HG02852 (cell line): ENCODE data around the gene WRAP73.

Experiments used
- ATAC-seq: cut with Tn5 transposase; IDR thresholded peaks from one replicate; pipeline ENCODE4 v1.9.1; 2021; ENCODE audit warnings: mild to moderate bottlenecking, moderate library complexity; ENCODE audit not compliant: unreplicated experiment

The WRAP73 gene

DNA sequence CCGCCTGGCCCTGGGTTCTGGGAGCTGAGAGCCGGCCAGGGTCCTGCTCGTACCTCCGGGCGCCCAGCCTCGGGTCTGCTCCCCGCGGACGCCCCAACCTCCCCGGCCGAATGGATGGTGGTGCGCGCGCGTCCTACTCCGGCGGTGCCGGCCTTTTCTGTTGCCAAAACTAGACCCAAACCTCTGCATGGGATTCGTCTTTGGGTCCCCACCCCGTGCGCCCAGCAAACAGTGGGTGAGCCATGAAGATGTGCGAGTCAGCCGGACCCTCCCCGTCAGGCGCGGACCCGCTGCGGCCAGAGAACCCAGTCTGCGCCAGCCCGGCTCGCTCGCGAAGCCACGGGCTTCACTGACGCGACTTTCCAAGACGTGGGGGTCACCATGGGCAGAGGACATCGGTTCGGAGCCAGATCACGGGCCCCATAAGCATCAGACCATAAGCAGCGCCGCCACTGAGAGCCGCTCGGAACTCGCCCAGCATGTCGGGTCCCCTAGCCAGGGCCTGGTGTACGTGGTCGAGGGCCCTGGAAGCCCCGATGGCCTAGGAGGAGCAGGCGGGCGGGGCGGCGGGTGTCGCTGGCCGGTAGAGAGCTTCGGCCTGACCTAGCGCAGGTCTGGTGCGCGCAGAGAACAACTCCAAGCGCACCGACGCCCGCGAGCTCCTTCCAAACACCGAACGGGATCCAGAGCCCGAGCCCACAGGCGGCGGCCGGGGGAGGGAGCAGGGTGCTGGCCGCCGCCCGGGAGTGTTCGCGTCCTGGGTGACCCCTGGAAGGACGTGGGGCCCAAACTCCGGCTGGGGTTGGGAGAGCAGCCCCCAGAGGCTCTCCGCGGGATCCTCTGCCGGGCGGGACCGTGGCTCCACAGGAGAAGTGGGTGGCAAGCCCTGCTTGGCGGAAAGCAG lies 1.4 kb upstream of the WRAP73 start:
- no peak for ATAC-seq

DNA sequence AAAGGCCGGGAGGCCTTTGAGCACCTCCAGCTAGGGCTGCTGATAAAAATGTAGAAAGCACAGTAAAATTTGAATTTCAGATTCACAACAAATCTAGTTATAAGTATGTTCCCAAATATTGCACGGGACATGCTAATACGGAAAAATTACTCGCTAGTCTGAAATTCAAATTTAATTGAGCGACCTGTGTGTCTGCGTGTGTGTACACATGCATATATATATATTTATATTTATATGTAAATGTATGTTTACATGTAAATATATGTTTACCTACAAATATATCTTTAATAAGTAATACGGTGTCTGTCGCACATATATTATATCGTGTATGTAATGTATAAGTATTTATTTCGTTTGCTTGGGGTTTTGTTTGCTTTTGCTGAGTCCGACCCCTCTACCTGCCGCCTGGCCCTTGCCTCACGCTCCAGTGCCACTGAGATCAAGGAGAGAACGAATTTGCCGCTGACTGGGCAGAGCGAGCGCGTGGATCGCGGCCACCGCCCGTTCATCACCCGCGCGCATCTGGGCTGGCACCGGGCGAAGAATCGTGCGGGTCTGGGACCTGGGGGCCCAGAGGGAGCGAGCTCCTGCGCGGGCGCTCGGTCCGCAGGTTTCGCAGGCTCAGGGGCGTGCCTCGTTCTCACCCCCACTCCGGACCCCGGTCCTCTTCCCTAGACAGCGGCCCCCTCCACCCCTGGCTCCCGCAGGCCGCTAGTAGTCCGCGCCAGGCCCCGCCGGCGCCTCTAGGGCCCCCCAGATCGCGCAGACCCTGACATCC lies 534 bp upstream of the WRAP73 start:
- no peak for ATAC-seq

GRCh38 chr1:3646596-3646995 lies 3.3 kb downstream of the WRAP73 start:
- ATAC-seq, result no peak

GRCh38 chr1:3645666-3646355 lies 4.1 kb downstream of the WRAP73 start:
- no peak for ATAC-seq

DNA sequence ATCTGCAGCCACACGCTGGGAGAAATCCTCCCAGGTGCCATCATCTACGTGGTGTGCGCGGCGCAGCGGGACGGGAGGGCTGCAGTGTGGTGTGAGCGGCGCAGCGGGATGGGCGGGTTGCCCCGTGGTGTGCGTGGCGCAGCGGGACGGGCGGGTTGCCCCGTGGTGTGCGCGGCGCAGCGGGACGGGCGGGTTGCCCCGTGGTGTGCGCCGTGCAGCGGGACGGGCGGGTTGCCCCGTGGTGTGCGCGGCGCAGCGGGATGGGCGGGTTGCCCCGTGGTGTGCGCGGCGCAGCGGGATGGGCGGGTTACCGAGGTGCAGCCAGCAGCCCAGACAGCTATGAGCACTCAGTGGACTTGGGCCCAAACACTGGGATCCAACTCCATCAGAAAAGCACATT lies 4.7 kb downstream of the WRAP73 start:
- ATAC-seq, result no peak

DNA sequence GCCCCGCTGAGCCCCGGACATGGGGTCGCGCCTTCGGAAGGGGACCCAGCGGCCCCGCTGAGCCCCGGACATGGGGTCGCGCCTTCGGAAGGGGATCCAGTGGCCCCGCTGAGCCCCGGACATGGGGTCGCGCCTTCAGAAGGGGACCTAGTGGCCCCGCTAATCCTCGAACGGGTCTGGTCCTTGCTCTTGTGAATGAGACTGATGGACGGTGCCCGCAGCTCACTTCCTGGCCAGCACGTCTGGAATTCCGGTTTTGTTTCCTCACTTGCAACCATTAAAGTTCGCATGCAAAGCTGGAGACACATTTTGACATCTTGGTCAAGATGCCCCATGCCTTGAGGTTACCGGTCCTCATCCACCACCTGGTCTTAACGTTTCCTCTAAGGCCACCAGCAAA lies 5.6 kb downstream of the WRAP73 start:
- no peak for ATAC-seq

- ATAC-seq, result no peak
Measured at GRCh38 chr1:3642919-3643675, 6.8 kb downstream of the WRAP73 start.

GRCh38 chr1:3641816-3642215 lies 8.1 kb downstream of the WRAP73 start:
- ATAC-seq, result no peak

GRCh38 chr1:3641046-3641760 lies 8.7 kb downstream of the WRAP73 start:
- no peak for ATAC-seq

DNA sequence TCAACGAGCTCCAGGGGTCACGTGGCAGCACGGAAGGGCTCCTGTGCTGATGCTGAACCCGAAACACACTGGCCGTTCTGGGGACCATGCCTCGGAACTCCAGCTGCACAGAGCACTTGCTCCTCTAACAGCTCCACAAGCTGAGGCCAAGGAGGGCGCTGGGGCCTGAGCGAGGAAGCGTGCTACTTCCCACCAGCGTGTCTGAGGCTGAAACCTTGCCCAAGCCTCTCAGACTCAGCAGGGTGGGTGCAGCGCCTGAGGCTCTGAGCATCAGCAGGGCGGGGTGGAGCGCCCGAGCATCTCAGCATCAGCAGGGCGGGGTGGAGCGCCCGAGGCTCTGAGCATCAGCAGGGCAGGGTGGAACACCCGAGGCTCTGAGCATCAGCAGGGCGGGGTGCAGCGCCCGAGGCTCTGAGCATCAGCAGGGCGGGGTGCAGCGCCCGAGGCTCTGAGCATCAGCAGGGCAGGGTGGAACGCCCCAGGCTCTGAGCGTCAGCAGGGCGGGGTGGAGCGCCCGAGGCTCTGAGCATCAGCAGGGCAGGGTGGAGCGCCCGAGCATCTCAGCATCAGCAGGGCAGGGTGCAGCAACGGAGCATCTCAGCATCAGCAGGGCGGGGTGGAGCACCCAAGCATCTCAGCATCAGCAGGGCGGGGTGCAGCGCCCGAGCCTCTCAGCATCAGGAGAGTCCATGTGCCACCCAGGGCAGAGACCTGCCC lies 9.6 kb downstream of the WRAP73 start:
- no peak for ATAC-seq

DNA sequence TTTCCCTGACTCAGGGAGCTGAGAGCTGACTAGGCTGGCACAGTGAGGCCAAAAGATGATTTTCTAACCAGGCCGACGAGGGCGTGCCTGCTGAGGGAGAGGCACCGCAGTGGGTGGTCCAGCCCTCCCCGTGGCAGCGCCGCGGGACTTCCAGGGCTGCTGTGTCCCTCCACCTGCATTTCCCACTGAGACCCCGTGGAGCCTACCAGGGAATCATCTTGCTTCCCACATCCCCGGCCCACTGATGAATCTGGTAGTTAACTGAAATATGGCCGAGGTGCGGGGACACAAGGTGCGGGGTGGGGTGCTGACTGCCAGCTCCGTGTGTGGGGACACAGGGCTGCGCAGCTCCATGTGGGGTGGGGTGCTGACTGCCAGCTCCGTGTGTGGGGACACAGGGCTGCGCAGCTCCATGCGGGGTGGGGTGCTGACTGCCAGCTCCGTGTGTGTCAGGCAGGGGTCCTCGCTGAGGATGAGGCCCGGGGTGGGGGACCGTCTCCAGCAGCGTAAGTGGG lies 10.4 kb downstream of the WRAP73 start:
- no peak for ATAC-seq

GRCh38 chr1:3638676-3639075 lies 11.2 kb downstream of the WRAP73 start:
- no peak for ATAC-seq

- no peak for ATAC-seq
Measured at GRCh38 chr1:3638027-3638426, 11.9 kb downstream of the WRAP73 start.

- ATAC-seq, result no peak
Measured at GRCh38 chr1:3636531-3636930, 13.4 kb downstream of the WRAP73 start.

DNA sequence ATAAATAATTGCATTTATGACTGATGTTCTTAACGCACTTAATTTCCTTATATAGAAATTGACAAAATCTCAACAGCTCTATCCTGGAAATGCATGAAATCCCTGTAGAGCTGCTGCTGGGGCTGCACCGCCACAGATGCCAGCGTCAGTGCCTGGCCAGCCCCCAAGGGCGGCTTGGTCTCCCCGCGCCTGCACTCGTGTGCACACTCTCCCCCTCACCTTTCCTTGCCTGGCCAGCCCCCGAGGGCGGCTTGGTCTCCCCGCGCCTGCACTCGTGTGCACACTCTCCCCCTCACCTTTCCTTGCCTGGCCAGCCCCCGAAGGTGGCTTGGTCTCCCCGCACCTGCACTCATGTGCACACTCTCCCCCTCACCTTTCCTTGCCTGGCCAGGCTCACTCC lies 13.8 kb downstream of the WRAP73 start:
- ATAC-seq, result no peak

GRCh38 chr1:3634059-3634800 lies 15.7 kb downstream of the WRAP73 start:
- ATAC-seq, result no peak

DNA sequence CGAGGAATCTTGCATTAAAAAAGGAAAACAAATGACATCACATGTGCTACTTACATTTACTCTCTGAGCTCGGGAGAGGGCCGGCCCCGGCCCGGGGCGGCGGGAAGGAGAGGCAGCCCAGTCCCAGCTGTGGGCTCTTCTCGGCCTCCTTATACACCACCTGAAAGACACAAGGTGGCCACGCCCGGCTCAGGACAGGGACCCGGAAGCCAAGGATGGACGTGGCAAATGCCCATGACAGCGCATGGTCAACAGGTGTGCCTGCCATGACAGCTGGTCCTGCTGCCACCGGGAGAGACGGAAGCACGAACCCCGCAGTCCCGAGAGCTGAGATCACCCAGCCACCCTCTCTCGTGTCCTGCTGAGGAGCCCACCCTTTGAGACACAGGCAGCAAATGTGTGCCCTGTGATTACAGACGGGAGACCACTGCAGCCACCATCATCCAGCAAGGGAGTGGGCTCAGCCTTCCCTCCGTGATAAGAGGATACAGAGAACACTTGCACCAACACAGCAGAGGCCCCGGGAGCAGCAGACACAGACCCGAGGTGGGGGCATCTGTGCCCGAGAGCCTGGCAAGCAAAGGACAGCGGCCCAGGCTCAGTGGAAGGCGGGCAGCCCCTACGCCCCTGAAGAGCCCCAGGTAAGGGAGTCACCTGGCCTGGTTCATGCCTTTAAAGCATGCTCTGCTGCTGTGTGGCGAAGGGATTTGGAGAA lies 16.4 kb downstream of the WRAP73 start:
- no peak for ATAC-seq
